NCI-H2227 (cell line): ENCODE data around the gene SORBS1.

Source experiments
- DNase-seq: peaks from one replicate; lab custom pipeline; 2025; ENCODE audit not compliant: unreplicated experiment; lab: John Stamatoyannopoulos, UW

The SORBS1 gene

DNA sequence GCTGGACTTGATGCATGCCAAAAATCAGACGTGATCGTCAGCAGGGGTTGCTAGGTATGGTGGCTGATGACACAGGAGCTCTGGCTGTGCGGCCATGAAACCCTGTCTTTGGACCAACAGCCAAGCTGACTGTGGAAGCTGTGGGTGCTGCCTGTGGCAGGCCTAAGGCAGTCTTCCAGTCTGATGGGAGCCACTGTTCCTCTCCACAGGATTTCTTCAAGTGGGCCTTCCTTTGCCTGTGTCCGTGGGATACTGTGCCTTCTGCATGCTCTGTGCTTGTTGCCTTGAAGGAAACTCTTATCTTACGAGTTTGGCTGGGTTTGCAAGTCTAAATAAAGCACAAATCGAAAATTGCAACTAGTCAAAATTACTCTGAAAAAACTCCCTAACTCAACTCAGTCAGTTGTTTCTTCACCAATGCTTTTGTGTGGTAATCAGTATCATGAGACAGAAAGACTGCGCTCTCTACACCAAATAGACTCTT, 168.4 kb downstream of the SORBS1 start:
- no peak for DNase-seq

DNA sequence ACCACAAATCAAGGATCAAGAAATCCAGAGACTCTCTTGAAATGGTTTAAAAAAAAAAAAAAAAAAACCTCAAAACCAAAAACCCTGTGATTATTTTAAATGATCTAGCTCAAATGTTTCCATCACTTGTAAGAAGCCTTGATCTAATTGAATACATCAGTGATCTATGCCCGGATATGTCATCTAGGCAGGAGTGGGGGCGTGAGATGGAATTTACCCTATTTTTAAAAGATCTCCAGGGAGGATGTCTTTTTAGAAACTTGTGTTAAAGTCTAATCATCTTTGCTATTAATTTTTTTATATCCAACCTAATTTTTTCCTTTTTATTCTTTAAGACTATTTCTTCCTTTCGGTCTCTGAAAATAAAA, 169.0 kb downstream of the SORBS1 start:
- no peak for DNase-seq

DNA sequence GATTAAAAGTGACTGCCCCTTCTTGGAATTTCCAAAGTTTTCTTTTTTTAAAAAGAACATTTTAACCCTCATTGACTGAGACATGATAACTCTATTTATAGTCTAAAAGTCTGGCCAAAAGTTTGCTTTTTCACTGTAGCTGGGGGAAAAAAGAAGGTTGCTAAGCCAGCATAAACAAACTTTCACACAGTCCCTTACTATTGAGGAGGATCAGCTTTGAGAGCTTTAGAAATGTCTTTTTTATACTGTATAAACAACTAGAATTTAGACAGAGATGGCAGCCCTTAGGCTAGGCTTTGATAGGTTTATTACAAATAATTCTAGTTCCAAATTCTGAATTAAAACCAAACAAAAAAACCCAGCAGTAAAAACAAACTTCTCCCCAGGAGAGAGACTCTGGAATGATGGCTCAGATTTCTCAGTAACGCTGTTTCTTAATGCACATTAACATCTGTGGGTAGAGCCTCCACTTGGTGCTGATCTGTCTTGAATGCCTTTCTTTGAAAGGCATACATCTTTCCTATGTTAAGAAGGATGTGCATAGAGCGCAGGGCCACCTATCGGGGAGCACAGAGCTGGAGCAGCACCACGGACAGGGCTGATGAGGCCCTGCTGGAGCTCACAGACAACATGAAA, 169.5 kb downstream of the SORBS1 start:
- DNase-seq, result no peak

DNA sequence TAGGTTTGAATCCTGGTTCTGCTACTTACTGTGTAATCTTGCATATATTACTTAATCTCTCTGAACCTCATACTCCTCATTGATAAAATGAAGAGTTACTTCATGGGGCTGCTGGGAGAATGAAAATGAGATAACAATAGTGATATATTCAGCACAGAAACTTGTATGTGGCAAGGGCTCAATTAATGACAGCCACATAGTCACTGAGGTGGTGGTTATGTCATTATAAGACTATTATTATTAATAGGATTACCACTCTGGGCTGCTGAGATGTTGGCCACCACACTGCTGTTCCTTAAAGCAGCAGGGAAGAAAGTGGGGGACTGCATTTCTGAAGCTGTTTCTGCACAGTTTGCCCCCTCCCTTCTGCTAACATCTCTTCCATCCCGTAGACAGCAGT, 170.0 kb downstream of the SORBS1 start:
- DNase-seq, result no peak

DNA sequence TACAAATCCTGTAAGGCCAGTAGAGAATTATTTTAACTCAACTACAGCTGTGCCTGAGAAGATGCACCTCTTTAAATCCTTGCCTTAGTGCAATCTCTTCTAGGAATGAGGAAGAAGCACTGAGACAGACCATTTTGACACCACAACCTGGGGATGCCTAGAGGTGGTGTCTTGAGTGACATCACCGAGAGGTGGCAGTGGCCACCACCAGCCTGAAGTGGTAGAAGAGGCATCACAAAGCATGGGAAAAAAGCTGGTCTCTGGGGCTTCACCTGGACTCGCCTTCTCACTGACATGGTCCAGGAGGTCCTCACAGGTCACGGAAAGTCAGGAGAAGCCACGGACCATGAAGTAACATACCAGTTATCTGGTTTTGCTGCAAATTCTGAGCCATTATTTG, 171.2 kb downstream of the SORBS1 start:
- DNase-seq, result no peak

DNA sequence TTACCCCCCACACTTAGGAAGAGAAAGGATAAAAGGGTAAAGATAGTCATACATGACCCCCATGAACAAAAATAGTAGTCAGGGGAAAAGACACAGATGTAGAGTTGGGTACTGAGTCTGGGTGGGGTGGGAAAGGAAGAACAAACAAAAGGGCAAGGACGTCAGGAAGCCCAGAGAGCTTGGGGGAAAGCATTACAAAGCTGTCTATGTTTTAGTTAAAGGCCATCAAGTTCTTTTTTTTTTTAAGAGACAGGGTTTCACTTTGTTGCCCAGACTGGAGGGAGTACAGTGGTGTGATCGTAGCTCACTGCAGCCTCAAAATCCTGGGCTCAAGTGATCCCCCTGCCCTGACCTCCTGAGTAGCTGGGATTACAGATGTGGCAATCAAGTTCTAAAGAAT, 172.0 kb downstream of the SORBS1 start:
- DNase-seq, result no peak

DNA sequence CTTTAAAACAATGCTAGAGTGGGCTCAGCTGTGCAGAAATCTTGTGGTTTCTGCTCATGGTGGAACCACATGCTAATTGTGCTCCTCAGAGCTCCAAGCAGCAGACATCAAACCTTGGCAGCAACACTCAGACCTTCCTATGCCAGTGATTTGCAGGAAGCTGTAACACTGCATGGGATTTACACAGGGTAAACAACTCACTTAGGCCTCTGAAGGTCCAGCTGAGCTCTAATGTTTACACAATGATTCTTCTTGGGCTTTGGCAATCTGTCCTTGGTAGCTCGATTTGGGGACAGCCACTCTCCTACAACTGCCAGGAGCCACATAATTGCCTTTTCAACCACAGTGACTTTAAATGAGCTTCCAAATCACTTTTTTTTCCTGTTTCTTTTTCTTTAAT, 172.6 kb downstream of the SORBS1 start:
- DNase-seq, result no peak

DNA sequence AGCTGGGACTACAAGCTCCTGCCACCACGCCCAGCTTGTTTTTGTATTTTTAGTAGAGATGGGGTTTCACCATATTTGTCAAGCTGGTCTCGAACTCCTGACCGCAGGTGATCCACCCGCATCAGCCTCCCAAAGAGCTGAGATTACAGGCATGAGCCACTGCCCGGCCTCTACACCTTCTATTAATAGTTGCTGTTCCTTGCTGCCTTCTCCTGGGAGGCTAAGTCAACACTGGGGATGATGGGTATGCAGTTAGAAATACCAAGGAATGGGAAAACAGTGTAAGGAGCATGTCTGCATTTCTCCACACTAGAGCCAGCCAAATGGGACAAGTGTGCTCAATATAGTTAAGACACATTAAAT, 173.1 kb downstream of the SORBS1 start:
- DNase-seq, result no peak

DNA sequence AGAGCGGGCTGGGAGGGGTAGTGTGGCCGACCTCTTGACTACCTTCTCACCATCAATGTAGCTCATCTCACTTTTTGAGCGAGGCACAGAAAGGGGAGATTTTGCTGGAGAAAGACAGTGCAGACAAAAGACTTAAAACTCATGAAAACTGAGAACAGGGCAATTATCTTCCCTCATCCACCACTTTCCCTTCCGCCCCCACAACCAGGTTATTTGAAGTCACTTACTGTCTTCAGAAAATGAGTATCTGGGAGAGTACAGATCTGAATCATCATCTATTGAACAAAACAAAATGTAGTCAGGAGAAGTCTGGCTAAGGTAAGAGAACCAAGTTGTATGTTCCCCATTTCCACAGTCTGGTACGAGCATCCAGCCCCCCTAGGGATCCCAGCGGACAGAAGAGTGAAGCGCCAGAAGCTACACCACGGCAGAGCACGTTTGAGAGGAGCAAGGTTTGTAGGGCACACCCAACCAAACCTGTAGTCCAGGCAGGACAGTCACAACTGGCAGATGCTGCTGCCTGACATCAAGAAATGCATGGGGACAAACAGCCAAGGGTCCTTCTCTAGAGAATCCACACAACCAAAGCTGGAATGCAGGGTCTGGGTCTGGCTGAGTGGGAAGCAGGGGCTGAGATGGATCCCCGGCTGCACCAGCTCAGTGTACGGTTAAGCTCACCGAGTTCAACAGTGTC, 177.0 kb downstream of the SORBS1 start:
- DNase-seq, result no peak

DNA sequence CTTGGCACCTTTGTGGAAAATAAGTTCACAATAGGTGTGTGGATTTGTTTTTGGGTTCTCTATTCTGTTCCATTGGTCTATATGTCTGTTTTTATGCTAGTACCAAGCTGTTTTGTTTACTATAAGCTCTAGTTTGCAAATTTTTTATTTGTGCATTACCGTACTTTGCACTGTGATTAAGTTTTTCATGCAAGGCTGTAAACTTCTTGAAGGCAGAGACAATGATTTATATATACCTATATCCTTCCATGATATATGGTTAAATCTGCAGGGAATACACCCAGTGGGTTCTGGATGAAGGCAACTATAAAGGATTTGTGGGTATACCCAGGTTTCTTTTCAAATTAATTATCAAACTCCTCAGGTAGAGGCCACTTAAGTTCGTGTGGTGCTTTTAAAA, 178.6 kb downstream of the SORBS1 start:
- no peak for DNase-seq

DNA sequence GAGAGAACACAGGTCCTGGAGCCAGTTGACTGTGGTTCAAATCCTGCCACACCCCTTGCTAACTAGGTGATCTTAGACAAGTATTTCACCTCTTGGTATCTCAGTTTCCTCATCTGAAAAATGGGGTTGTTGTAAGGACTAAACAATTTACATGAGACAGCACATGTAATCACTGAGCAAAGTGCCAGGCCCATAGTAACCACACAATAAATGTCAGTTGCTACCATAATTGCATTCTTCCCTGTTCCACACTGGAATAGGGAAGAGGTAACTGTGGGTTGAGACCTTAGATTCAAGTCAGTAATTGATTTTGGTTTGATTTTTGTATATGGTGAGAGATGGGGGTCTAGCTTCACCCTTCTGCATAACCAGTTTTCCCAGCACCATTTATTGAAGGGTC, 179.0 kb downstream of the SORBS1 start:
- no peak for DNase-seq

DNA sequence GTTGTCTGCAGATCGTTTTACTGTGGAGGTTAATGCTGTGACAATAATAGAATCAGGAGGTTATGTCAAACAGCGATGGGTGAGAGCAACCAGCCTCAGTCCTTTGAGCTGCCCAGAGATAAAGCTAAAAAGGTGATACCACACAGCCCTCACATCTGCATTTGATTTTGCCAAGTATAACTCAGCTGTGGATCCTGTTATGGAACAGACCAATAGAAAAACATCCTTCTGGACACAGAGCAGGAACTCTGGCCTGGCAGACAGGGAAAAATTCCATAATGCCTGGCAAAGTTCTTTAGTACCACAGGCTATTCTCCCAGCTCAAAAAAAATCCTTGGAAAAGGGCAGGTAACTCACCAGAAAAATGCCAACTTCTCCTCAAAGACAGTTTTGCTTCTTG, 183.2 kb downstream of the SORBS1 start:
- no peak for DNase-seq

DNA sequence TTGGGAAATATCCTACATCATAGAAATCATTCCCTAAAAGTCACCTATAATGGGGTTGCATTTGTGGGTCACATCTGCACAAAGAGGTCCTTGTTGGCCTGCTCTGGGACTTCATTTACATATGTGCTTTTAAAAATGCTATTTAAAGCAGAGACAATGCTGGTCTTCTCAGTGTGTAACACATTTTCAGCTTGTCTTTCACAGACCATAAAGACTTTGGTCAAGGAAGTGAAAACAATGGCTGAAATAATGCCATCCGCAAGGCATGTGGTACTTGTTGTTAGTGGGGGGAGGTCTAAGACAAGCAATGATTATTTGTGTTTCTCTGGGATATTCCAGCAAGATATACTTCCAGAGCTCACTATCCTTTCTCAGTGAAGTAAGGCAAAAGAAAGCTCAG, 185.8 kb downstream of the SORBS1 start:
- DNase-seq, result no peak

DNA sequence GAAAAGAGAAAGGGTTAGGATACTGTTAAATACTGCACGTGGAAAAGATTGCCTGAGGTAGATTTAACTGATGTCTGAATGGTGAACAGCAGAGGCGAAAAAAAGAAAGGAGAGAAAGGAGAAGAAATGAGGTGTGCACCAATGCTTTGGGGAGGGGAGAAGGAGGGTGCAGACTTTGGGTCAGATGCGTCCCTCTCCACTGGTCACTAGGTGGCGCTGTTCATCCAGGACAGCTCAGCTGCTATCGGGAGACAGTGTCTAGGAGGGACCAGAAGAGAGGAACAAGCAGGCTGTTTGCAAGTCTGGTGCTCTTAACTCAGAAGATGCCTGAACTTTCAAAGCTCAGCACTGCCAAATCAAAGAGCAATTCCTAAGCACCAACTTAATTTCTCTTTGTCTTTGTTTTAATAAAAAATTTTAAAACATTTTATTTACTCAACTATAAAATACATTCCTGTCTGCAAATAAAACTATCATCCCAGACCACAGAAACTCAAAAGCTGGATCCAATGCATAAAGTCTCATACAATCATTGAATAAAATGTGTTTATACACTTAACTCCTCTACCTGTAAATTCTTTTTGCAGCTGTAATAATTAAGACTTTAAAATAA, 186.5 kb downstream of the SORBS1 start:
- DNase-seq, result peak; percentile 79

DNA sequence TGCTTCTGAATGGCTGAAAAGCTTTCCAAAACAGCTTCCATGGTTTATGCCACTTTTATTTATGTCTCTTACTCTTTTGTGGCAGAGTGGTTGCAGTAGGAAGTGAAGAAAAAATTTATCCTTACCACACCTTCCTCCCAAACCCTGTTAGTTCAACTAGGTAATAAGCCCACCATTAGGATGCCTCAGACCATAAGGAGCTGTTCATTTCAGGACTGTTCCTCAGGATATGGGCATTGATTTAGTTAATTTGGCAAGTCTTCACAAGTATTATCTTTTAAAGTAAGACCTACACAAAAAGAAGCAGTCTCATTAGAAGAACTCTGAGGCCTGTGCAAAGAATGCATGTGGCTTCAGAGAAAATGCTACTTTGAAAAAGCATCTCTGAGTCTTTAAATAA, 187.5 kb downstream of the SORBS1 start:
- DNase-seq, result no peak

DNA sequence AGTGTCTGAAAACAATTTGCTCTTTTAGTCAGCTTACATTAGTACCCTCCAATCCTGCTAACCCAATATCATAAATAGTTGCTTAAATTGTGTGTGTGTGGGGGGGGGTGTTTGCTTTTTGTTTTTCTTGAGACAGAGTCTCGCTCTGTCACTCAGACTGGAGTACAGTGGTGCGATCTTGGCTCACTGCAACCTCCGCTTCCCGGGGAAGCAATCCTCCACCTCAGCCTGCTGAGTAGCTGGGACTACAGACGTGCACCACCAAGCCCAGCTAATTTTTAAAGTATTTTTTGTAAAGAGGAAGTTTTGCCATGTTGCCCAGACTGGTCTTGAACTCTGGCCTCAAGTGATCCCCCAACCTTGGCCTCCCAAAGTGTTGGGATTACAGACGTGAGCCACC, 196.8 kb downstream of the SORBS1 start:
- DNase-seq, result no peak

DNA sequence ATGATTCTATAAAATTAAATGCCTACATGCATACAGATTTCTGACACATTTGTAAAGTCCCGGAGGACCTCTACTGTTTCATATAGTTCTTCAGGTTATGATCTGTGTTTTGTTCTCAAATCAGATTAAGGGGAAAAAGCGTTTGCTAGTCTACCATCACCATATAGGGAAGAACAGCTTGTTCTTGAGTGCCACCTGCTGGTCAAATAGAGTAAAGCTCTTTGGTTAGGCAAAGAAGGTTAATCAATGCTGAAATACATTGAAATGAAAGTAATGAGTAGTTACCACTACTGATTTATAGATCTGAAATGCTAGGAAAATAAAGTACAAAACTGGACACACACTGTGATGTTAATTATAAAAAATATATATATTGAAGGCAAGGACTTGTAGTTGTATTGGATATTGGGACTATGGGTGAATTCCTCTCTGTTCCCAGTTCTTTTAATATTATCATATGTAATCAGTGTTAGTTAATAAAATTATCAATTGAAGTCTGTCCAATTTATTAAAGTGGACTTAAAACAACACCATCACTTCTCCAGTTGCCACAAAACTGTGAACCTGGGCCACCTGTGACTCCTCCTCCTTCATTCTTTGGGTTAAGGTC, 197.8 kb downstream of the SORBS1 start:
- DNase-seq, result peak; percentile 57

DNA sequence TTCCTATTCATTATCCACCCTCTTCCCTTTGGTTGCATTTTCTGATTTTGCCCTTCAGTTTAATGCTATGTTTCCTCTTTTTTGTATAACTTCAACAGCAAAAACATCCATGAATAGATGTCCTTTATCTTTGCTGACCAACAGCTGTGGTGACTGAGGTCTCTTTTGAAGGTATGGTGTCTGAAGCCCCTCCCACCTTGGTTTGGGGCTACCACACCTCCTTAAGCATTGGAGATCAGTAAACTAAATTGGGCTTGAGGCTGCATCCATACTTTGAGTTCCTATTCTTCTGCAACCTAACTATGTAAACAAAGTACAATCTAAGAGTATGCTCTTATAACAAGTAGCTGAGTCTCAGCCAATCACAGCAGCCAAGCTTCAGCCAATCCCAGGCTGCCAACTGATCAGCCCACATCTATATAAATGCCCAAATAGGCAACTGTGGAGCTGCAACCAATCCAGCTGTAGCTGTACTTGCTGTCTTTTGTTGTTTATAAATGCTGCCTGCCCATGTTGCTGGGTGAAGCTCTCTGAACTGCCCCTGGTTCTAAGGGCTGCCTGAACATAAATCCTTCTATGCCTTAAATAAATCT, 201.0 kb downstream of the SORBS1 start:
- DNase-seq, result no peak

DNA sequence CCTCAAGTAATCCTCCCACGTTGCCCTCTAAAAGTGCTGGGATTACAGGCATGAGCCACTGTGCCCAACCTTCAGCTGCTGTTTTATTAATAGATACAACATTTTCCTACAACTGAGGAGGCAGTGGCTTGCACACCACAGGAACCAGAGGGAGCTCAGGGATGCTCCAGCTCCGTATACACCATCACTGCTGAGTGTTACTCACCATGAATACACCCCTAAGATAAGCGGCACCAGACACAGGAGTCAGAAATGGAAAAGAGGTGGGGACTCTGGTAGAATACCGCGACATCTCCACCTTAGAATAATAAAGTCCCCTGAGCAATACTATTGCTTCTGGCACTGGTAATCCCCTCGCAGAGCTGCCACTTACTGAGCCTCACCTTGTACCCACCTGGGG, 201.7 kb downstream of the SORBS1 start:
- DNase-seq, result no peak

DNA sequence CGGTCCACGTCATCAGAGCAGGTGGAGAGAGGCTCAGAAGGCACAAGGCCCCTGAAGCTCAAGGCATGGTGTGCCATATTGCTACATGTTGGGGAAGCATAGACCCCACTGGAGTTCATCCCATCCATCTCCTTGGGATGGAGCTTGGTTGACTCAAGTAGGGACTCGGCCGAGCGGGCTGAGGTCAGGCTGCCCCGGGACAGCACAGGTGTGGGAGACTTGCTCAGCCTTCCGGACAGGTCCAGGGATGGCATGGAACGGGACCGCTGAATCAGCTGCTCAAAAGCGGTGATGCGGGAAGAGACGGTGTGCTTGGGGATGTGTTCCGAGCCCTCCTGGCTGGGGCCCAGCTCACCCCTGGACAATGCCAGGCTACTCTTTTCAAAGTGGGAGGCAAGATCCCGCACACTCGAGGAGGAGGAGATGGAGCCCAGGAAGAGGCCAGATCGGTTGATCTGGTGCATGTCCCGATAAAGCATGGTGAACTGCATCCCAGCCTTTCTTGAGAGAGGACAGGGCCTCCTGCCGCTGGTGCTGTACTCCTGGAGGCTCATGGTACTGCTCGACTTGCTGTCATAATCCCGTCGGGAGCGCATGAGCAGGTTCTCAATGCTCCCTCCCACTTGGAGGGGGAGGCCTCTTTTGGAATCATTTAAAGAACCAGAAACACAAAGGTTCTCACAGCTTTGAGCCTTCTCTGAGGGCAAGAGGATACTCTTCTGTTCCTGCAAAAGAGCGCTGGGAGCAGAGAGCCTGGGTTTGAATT, 204.8 kb downstream of the SORBS1 start:
- DNase-seq, result no peak

DNA sequence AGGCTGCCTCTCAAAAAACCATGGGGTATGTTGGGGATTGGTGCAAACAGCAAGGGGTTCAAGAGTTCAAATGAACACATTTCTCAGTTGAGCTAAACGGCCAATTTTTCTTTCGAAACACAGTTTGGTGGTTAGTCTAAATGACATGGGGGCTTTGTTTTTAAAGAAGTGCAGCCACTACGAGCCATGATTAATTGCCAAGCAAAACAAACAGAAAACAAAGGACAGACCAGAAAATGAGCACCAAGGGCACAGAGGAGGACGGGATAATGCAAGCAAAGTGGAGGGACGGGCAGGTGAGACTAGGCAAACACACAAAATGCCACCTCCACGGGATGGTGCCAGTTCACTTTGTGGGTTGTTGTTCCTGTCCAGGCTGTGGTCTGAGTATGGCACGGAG, 205.9 kb downstream of the SORBS1 start:
- DNase-seq, result no peak
